Fibroblast of villous mesenchyme (primary cell): Measurements from ENCODE around the gene LAPTM5. TPM values are rescaled to one million over a fixed set of nuclear protein-coding genes. Genes with fewer than 3 reads are reported as not detected.
A peak's percentile ranks its signal among the peaks of the same experiment; 100 is the strongest.

Experiments used
- DNase-seq: peaks from one replicate; pipeline ENCODE4 v3.0.0-alpha.2; 2010; ENCODE audit warnings: low read depth
- H3K4me3 ChIP-seq: 2 replicates; pipeline ENCODE4 v1.5.1; 2011; ENCODE audit warnings: low read depth, mild to moderate bottlenecking, low read length
- total RNA-seq: library from RNA; depleted of rRNA; stranded (reverse); fragments of >200 nt; gene quantifications from 2 replicates; pipeline ENCODE4 v1.2.3, GENCODE V29; 2012
- TF ChIP-seq, protein P1 (sequence below): IDR thresholded peaks from 2 replicates; pipeline ENCODE4 v1.5.1; 2012; ENCODE audit warnings: low read depth, mild to moderate bottlenecking, low read length; ENCODE audit not compliant: insufficient read depth

Gene LAPTM5
- total RNA-seq, 1 donor = not detected

DNA sequence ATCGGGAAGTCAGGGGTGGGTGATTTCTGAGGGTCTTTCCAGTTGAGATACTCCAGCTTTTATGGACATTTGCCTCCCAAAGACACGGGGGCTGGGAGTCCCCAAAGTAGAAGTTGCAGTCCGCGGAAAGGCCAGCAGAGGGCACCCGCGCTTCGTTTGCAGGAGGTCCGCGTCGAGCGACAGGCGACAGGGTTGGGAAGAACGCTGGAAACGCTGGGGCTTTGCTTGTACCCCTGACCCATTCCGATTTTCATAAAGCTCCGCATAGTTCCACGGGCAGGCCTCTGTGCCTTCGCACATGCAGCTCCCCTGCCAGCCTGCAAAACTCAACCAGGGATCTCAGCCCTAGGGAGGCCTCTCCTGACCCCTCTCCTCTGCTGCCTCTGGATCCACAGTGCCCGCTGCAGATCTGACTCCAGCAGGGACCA is 44.2 kb upstream of the LAPTM5 start:
- TF ChIP-seq, protein P1, sequence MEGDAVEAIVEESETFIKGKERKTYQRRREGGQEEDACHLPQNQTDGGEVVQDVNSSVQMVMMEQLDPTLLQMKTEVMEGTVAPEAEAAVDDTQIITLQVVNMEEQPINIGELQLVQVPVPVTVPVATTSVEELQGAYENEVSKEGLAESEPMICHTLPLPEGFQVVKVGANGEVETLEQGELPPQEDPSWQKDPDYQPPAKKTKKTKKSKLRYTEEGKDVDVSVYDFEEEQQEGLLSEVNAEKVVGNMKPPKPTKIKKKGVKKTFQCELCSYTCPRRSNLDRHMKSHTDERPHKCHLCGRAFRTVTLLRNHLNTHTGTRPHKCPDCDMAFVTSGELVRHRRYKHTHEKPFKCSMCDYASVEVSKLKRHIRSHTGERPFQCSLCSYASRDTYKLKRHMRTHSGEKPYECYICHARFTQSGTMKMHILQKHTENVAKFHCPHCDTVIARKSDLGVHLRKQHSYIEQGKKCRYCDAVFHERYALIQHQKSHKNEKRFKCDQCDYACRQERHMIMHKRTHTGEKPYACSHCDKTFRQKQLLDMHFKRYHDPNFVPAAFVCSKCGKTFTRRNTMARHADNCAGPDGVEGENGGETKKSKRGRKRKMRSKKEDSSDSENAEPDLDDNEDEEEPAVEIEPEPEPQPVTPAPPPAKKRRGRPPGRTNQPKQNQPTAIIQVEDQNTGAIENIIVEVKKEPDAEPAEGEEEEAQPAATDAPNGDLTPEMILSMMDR = peak; percentile 96
- DNase-seq = peak; percentile 62
- no peak overlapping the region for H3K4me3 ChIP-seq

DNA sequence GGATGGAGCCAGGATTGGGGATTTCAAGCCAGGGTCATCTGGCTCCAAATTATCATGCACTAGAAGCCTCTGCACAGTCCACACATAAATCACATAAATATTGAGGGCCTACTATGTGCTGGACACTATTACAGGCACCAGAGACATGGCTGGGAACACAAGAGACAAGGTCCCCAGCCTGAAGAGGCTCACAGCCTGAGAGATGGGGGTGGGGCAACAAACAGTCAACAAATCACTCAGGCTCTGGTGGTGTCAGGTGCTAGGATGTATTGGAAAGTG is 41.6 kb upstream of the LAPTM5 start:
- TF ChIP-seq, protein P1 = no peak
- no peak overlapping the region for H3K4me3 ChIP-seq
- DNase-seq = no peak

DNA sequence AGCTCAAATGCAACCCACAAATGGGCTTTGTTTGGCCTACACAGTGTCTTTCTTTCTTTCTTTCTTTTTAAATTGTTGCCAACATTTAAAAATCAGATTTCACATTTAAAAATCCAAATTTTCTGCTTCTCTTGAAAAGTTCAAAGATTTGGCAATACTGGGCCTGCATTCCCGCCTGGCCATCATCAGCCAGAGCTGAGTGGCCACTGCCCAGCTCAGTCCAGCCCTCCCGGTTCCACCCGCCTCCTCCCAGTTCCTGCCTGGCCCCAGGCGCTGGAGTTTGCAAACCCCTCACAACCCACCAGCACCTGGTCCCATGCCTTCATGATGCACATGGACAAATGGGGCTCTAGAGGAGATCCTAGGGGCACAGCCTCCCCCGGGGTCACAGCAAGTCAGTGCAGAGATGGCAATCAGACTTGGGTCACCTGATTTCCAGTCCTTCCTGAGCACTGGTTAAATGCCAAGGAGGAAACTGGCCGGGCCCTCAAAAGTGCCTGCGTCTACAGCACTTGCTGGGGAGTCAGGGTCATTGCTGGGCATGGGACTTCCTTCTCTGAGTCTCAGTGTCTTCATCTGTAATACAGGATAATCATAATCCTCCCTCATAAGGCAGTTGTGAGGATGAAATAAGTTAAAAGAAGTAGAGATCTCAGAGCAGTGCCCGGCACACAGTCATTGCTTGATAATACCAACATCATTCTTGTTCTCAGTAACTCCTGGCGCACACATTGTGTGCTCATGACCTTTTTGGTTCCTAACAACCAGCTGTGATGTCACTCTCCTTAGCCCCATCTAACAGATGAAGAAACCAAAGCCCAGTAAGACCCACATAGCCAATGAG is 41.0 kb upstream of the LAPTM5 start:
- H3K4me3 ChIP-seq = no peak overlapping the region
- TF ChIP-seq, protein P1 = no peak
- no peak for DNase-seq

DNA sequence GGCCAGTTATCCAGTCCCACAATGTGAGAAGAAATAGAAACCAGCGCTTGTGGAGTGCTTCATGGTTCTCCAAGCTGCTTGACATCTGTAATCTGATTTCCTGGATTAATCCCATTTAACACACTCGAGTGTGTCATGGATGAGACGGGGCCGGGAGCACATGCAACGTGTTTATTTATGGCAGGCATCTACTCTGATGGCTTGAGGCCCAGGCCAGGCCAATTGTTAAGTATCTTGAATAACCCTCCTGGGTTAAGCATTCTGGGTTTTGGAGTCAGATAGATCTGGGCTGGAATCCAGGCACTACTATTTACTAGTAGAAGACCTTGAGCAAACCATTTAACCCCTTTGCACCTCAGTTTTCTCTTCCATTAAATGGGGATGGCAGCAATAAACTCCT is 37.5 kb upstream of the LAPTM5 start:
- no peak overlapping the region for H3K4me3 ChIP-seq
- TF ChIP-seq, protein P1 = no peak
- no peak for DNase-seq

DNA sequence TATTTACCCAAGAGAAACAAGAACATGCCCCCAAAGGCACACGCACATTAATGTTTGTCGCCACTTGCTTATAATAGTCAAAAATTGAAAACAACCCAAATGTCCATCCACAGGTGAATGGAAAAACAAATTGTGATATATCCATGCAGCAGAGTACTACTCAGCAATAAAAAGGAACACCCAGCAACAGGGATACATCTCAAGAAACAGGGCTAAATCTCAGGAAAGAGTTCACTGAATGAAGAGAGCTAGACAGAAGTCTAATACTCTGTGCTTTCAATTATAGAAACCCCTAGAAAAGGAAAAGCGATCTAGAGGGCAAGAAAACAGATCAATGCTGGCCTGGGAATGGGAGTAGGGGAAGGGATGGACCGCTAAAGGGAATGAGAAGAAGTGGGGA is 36.7 kb upstream of the LAPTM5 start:
- no peak overlapping the region for H3K4me3 ChIP-seq
- TF ChIP-seq, protein P1 = no peak
- DNase-seq = no peak

DNA sequence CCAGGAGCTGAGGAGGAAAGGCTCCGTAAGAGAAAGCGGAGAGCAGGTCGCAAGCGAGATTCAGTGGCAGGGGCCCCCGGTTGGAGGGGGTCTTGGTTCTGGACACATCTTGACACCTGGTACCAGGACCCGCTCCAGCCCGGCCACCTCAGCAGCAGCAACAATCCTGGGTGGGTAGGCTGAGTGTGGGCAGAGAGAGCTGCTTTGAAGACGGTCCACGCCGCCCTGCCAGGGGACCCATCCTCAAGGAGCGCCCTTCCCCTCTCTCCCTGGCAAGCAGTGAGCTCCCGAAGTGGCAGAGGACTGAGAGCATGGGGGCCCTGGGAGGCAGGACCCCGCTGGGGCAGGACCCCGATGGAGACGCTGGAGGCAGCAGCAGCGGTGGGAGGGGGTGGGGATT is 35.6 kb upstream of the LAPTM5 start:
- DNase-seq = no peak
- H3K4me3 ChIP-seq = no peak overlapping the region
- TF ChIP-seq, protein P1 = no peak

DNA sequence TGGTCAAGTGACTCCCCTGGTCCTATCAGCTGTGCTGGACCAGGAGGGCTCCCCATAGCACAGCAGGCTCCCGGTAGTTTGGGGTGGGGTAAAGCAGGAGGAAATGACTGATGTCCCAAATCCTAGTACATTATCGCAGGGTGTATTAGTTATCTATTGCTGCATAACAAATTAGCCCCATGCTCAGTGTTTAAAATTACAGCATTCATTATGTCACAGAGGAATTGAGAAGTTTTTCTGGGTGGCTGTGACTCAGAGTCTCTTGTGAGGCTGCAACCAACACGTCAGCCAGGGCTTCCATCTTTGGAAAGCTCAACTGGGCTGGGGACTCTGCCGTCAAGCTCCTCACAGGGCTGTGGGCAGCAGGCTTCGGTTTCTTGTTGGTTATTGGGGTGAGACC is 34.3 kb upstream of the LAPTM5 start:
- H3K4me3 ChIP-seq = no peak overlapping the region
- TF ChIP-seq, protein P1 = no peak
- DNase-seq = no peak
